ENCODE results near the gene VAT1L.

GRCh38 chr16:77960766-77961165, 172.4 kb downstream of the VAT1L start:
- TF ChIP-seq CTCF (IDR thresholded peaks at IDR 0.05 in 2 of 3, conservative IDR thresholded peaks at IDR 0.05 in 1 of 3; ENCODE audit: control insufficient read depth in 2 of 3, extremely low read depth in 1 of 3, insufficient read depth in 1 of 3, low read depth in 3 of 3, low read length in 3 of 3) (no peak), NRF1 (conservative IDR thresholded peaks at IDR 0.05; ENCODE audit: low read depth, low read length) (no peak), ATF3 (IDR thresholded peaks at IDR 0.05; ENCODE audit: borderline replicate concordance, extremely low read depth, low read depth, low read length) (no peak)
